ENCODE data around the gene DCUN1D5. TPM values are rescaled to one million over a fixed set of nuclear protein-coding genes. Genes with fewer than 3 reads are reported as not detected.
A peak's percentile ranks its signal among the peaks of the same experiment; 100 is the strongest.

The DCUN1D5 gene
- total RNA-seq (2014; rRNA removed; shearing (Covaris generic)): 118 and 128 TPM in 2 replicates

GRCh38 chr11:103091801-103092524 is at the start of gene DCUN1D5:
Gene DCUN1D5, minus strand, starts transcription at chr11:103092160. Its CDS starts 288 bp downstream, at chr11:103091872.
- Histone ChIP-seq H3K4me3 (ENCODE audit: insufficient read depth, low read depth, low read length) (peak within 1 kb of the TSS; percentile 95), H3K36me3 (replicated peaks; ENCODE audit: control insufficient read depth, insufficient read depth, low read length) (peaks cover 1% of the 10 kb centered on the region; the same call in 1 of the 2 replicates), H3K27me3 (ENCODE audit: control insufficient read depth, insufficient read depth, low read length) (no peaks in the 10 kb centered on the region)
- DNase-seq: peak; percentile 90

- Histone ChIP-seq H3K27me3 (ENCODE audit: control insufficient read depth, insufficient read depth, low read length) (no peaks in the 10 kb centered on the region), H3K36me3 (replicated peaks; ENCODE audit: control insufficient read depth, insufficient read depth, low read length) (no peaks in the 10 kb centered on the region; the same call in 1 of the 2 replicates), H3K4me3 (ENCODE audit: insufficient read depth, low read depth, low read length) (no peak overlapping the region)
- no peak for DNase-seq
Measured at GRCh38 chr11:103125462-103125861, 33.5 kb upstream of the DCUN1D5 start.

- H3K36me3 ChIP-seq (replicated peaks; ENCODE audit: control insufficient read depth, insufficient read depth, low read length): no peaks in the 10 kb centered on the region; the same call in 1 of the 2 replicates
- H3K27me3 ChIP-seq (ENCODE audit: control insufficient read depth, insufficient read depth, low read length): no peaks in the 10 kb centered on the region
Measured at GRCh38 chr11:103114836-103115235, 22.9 kb upstream of the DCUN1D5 start.

GRCh38 chr11:103112364-103112763 is 20.4 kb upstream of the DCUN1D5 start:
- Histone ChIP-seq H3K27me3 (ENCODE audit: control insufficient read depth, insufficient read depth, low read length) (no peaks in the 10 kb centered on the region), H3K36me3 (replicated peaks; ENCODE audit: control insufficient read depth, insufficient read depth, low read length) (no peaks in the 10 kb centered on the region; the same call in 1 of the 2 replicates), H3K4me3 (ENCODE audit: insufficient read depth, low read depth, low read length) (no peak overlapping the region)
- DNase-seq: no peak

More at GRCh38 chr11:103114836-103115235, 22.9 kb upstream of the DCUN1D5 start:
- no peak overlapping the region for H3K4me3 ChIP-seq (ENCODE audit: insufficient read depth, low read depth, low read length)
- no peak for DNase-seq

- Histone ChIP-seq H3K36me3 (replicated peaks; ENCODE audit: control insufficient read depth, insufficient read depth, low read length) (no peaks in the 10 kb centered on the region), H3K4me3 (ENCODE audit: insufficient read depth, low read depth, low read length) (no peak overlapping the region), H3K27me3 (ENCODE audit: control insufficient read depth, insufficient read depth, low read length) (no peaks in the 10 kb centered on the region)
- no peak for DNase-seq
Measured at GRCh38 chr11:103111400-103111799, 19.4 kb upstream of the DCUN1D5 start.

- peak overlapping the region; percentile 64 for H3K4me3 ChIP-seq (ENCODE audit: insufficient read depth, low read depth, low read length)
- no peaks in the 10 kb centered on the region for H3K36me3 ChIP-seq (replicated peaks; ENCODE audit: control insufficient read depth, insufficient read depth, low read length)
- DNase-seq: no peak
- H3K27me3 ChIP-seq (ENCODE audit: control insufficient read depth, insufficient read depth, low read length): no peaks in the 10 kb centered on the region
Measured at GRCh38 chr11:103110391-103110790, 18.4 kb upstream of the DCUN1D5 start.

- H3K36me3 ChIP-seq (replicated peaks; ENCODE audit: control insufficient read depth, insufficient read depth, low read length): no peaks in the 10 kb centered on the region
- peak overlapping the region; percentile 64 for H3K4me3 ChIP-seq (ENCODE audit: insufficient read depth, low read depth, low read length)
- no peaks in the 10 kb centered on the region for H3K27me3 ChIP-seq (ENCODE audit: control insufficient read depth, insufficient read depth, low read length)
- no peak for DNase-seq
Measured at GRCh38 chr11:103109818-103110388, 17.9 kb upstream of the DCUN1D5 start.

- no peaks in the 10 kb centered on the region for H3K36me3 ChIP-seq (replicated peaks; ENCODE audit: control insufficient read depth, insufficient read depth, low read length)
- H3K4me3 ChIP-seq (ENCODE audit: insufficient read depth, low read depth, low read length): peak within 1 kb of the TSS; percentile 64
- peak; percentile 87 for DNase-seq
- H3K27me3 ChIP-seq (ENCODE audit: control insufficient read depth, insufficient read depth, low read length): no peaks in the 10 kb centered on the region
Measured at GRCh38 chr11:103108933-103109817, 17.2 kb upstream of the DCUN1D5 start, which contains the start of gene DYNC2H1. Gene DYNC2H1, plus strand, starts transcription at chr11:103109426. Its CDS starts 149 bp downstream, at chr11:103109575.

- H3K36me3 ChIP-seq (replicated peaks; ENCODE audit: control insufficient read depth, insufficient read depth, low read length): no peaks in the 10 kb centered on the region
- DNase-seq: no peak
- no peaks in the 10 kb centered on the region for H3K27me3 ChIP-seq (ENCODE audit: control insufficient read depth, insufficient read depth, low read length)
- no peak overlapping the region for H3K4me3 ChIP-seq (ENCODE audit: insufficient read depth, low read depth, low read length)
Measured at GRCh38 chr11:103097279-103097678, 5.3 kb upstream of the DCUN1D5 start.

- Histone ChIP-seq H3K27me3 (ENCODE audit: control insufficient read depth, insufficient read depth, low read length) (no peaks in the 10 kb centered on the region), H3K4me3 (ENCODE audit: insufficient read depth, low read depth, low read length) (peak overlapping the region; percentile 95), H3K36me3 (replicated peaks; ENCODE audit: control insufficient read depth, insufficient read depth, low read length) (peaks cover 1% of the 10 kb centered on the region)
- DNase-seq: peak; percentile 55
Measured at GRCh38 chr11:103091064-103091800, 728 bp downstream of the DCUN1D5 start.

- Histone ChIP-seq H3K4me3 (ENCODE audit: insufficient read depth, low read depth, low read length) (no peak overlapping the region), H3K27me3 (ENCODE audit: control insufficient read depth, insufficient read depth, low read length) (no peaks in the 10 kb centered on the region), H3K36me3 (replicated peaks; ENCODE audit: control insufficient read depth, insufficient read depth, low read length) (peaks cover 4% of the 10 kb centered on the region)
- no peak for DNase-seq
Measured at GRCh38 chr11:103086461-103086860, 5.5 kb downstream of the DCUN1D5 start.

- DNase-seq: no peak
- peaks cover 4% of the 10 kb centered on the region for H3K36me3 ChIP-seq (replicated peaks; ENCODE audit: control insufficient read depth, insufficient read depth, low read length)
- H3K4me3 ChIP-seq (ENCODE audit: insufficient read depth, low read depth, low read length): no peak overlapping the region
- no peaks in the 10 kb centered on the region for H3K27me3 ChIP-seq (ENCODE audit: control insufficient read depth, insufficient read depth, low read length)
Measured at GRCh38 chr11:103085758-103086365, 6.1 kb downstream of the DCUN1D5 start.

GRCh38 chr11:103079833-103080232 is 12.1 kb downstream of the DCUN1D5 start:
- Histone ChIP-seq H3K4me3 (ENCODE audit: insufficient read depth, low read depth, low read length) (no peak overlapping the region), H3K36me3 (replicated peaks; ENCODE audit: control insufficient read depth, insufficient read depth, low read length) (peaks cover 21% of the 10 kb centered on the region), H3K27me3 (ENCODE audit: control insufficient read depth, insufficient read depth, low read length) (no peaks in the 10 kb centered on the region)
- no peak for DNase-seq
